DMS79 treated with DMSO at 0.1 percent for 48 hours (cell line): ENCODE measurements around the gene CAMKMT.
A peak's percentile ranks its signal among the peaks of the same experiment; 100 is the strongest.

Source experiments
- DNase-seq: peaks from one replicate; lab custom pipeline; 2025; lab: John Stamatoyannopoulos, UW

CAMKMT gene

DNA sequence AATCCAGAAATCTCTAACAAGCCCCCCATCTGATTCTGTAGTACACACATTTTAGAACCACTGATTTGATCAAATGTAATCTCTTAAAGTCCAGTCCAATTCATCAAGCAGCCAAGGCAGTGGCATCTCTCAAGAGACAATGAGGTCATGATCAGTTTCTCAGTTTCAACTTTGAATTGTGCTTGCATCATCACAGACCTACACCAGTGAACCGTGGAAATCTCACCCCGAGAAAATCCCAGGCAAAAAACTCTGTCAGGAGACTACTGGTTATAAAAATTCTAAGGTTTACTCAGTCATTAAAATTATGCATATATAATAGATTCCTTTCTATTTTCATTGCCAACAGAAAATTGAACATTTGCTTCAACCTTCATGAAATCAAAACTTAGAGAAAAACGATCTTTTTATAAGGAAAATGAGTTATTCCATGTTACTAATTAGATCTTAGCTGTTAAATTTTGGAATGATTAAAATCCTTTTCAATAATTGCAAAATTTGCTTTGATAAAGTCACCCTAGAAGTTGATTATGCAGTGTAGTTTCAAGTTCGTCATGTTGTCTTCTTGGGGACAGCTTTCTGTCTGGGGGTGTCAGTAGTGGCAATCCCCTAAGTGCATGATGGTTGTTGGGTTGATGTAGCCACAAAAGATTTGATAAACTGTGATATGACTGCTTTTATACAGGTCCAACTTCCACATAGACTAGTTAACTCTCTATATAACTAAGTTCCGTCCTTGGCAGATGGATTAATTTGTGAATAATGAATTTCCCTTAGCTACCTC, 235.0 kb downstream of the CAMKMT start:
- no peak for DNase-seq

GRCh38 chr2:44598330-44599119, 236.8 kb downstream of the CAMKMT start:
- no peak for DNase-seq

DNA sequence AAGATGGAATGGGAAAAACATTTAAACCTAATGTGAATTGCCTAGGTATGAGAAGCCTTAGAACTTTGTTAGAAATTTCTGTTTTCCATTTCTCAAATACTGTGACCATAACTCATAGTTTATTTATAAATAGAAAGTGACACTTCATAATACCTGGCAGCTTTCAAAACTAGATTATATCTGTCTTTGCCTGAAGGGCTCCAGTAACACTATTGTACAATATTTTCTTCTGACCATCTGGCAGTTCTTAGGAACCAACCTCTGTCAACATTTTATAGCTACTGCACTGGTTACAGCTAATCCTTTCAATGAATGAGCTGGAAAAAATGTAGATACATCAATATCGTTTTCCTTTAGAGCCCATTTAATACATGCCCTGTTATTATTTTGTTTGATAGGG, 237.4 kb downstream of the CAMKMT start:
- no peak for DNase-seq

GRCh38 chr2:44602446-44602845, 240.7 kb downstream of the CAMKMT start:
- no peak for DNase-seq

- DNase-seq, result no peak
Measured at GRCh38 chr2:44605511-44605910, 243.8 kb downstream of the CAMKMT start.

GRCh38 chr2:44612276-44612675, 250.5 kb downstream of the CAMKMT start:
- DNase-seq, result no peak

DNA sequence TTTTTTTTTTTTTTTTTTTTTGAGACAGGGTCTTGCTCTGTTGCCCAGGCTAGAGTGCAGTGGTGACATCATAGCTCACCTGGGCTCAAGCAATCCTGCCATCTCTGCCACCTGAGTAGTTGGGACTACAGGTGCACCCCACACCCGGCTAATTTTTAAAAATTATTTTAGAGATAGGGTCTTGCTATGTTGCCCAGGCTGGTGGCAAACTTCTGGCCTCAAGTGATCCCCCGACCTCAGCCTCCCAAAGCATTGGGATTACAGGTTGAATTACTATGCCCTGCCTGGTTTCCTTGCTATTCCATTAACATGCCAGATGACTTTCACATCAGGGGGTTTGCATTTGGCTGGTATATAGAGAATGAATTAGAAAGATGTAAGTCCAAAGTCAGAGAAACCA, 253.2 kb downstream of the CAMKMT start:
- no peak for DNase-seq

DNA sequence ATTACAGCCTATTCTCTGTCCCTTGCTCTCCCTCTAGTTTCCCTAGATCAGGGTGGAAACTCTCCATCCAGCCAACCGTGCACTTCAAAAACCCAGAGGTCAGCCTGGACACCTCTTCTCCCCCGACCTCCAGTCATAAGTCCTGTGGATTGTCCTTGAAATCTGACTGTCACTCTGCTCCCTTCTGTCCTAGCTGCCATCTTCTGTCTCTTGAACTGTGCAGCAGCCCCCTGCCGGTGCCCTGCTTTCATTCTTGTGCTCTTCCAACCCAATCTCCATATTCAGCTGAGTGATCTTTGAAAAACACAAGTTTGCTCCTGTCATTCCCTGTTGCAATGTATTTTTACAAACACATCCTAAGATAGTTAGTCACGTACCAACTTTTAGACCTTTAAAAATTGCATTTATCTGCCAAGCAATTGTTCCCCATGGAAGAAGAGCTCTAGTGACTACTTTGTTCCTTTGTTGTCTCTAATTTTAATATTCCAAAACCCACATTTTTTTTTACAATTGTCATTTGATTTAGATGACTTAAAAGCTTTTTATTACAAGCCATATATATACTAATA, 254.3 kb downstream of the CAMKMT start:
- DNase-seq, result no peak

DNA sequence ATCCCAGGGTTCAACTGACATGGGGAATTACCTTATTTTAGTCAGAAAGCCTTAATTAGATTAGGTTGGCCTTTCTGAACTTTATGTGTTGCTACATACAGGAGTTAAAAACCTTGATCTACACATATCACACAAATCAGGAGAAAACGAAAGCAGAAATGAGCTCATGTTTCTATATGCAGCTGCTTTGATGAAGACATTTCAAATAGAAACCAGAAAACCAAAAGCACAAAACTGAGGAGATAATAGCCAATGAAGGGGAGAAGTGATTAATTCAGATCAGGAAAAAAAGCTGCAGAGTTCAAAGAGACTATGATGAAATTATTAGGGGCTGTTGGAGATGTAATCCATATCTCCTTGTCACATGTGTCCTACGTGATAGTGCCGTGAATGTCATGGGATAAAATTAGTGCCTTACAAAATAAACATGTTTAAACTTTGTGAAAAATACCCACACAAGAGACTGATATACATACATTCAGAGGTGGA, 255.0 kb downstream of the CAMKMT start:
- DNase-seq, result no peak

GRCh38 chr2:44618251-44619023, 256.7 kb downstream of the CAMKMT start:
- no peak for DNase-seq

DNA sequence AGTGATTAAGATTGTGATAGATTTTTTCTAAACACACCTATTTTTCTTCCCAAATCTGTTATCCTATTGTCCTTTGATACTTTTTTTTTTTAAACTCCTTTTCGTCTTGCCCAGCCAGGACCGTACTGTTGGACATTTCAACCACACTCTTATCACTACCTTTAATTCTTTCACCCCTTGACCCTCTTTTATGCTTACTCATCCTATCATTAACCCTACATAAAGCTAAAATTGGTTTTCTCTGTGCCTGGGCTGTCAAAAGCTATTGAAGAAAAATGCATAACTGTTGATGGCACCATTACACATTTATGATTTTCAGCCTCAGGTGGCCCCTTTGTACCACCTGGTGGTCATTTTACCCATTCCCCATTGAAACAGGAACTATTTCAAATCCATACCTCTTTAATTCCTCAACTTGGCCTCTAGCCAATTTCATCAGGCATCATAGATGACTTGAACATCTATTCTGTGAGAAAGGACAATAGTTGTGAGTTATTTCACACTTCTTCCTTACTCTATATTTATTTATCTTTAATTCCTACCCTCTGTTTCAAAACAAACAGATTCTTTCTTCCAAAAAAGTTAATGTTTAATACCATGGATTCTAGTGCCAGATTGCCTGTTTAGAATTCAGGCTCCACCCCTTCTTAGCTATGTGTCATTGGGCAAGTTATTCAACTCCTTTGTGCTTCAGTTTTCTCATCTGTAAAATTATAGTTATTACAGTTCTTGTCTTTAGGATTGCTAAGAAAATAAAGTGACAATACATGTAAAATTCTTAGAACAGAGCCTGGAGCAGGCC, 258.6 kb downstream of the CAMKMT start:
- DNase-seq, result no peak

GRCh38 chr2:44623622-44624351, 262.0 kb downstream of the CAMKMT start:
- peak; percentile 95 for DNase-seq

GRCh38 chr2:44628297-44628696, 266.6 kb downstream of the CAMKMT start:
- DNase-seq, result no peak

DNA sequence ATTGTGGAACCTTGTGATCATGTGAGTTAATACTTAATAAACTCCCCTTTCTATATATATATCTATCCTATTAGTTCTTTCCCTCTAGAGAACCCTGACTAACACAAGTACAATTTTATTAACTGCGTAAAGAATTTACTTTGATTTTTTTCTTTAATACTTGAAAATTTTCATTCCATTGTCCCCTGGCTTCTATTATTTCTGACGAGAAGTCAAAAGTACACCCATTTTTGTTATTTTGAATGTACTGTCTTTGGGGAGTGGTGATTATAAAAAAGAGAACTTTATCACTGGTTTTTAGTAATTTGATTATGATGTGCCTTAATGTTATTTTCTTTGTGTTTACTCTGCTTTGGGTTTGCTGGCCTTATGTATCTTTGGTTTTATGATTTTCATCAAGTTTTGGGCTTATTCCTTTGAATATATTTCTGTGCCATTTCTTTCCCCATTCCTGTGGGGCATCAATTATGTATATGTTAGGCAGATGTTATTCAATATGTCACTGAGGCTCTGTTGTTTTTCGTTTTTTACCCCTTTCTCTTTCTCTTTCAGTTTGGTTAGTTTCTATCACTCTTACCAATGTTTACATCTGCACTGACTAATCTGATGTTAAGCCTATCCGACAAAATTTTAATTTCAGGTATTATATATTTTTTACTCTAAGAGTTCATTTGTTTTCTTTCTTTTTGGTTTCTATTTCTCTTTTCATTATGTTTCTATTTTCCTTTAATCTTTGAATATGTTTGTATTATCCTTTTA, 271.4 kb downstream of the CAMKMT start:
- no peak for DNase-seq

DNA sequence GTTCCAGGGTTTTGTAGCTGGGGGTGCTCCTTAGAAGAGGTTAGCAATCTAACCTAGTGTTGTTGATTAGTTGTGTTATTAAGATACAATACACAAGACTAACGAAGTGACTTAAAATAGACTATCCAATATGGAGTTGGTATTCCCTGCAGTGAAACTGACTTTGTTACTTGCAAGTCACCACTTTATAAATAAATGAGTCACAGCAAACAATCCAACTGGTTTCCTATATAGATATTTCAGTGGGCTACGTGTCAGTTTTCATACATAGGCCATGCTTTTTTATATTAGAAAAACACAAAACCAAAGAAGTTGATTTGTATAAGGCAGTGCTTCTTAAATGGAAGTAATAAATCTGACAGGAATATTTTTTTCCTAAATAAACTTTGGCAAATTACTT, 274.0 kb downstream of the CAMKMT start:
- DNase-seq, result no peak

- DNase-seq, result no peak
Measured at GRCh38 chr2:44638649-44639048, 276.9 kb downstream of the CAMKMT start.

- no peak for DNase-seq
Measured at GRCh38 chr2:44639399-44639798, 277.7 kb downstream of the CAMKMT start.

DNA sequence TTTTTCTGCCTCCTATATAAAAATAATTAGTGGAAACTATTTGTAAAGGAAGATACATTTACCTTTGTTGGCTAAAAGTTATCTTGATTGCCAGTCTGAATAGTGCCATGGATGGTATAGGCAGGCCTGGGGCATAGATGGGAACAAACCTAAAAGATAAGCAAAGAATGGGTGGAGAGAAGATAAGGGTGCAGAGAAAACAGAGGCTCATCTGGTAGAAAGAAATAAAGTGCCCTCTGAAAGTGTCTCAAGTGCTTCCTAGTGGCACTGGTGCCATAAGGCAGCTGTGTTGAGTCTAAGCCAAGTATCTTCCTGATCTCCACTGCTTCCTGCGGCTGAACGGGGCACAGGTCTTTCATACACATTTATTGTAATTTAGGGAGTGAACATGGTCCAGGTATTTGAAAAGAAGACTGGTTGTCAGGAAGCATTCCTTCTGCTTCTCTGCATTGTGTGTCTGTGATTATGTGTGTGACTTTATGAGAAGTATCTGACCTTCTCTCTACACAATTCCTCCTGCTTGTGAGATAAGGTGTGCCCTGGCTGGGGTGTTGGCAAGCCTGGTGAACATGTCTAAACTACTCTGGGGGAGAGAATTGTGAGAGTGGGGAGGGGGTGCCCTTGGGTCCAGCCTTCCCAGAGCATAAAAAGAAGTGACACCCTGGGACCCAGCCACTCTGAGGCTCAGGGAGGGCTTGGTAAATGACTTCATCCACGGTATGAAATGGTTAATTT, 280.5 kb downstream of the CAMKMT start:
- peak; percentile 86 for DNase-seq

DNA sequence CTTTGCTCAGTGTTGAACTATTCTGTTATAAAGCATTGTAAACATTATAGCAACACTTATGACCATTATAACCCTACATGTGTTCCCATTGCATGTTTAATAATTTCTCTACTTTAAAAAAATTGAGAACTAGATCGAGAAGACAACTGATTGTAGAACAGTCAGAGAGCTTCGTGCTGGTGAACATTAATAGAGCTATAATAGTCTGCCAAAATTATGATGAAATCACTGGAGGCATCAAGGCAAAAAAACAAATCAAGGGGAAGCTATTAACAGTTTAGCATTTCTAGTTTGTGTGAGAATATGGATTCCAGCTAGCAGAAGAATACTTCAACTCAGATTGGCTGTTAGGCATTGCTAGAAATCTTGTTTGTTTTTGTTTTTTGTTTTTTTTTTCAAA, 284.2 kb downstream of the CAMKMT start:
- DNase-seq, result no peak
